ENCODE data around the gene NAA38. TPM values are rescaled to one million over a fixed set of nuclear protein-coding genes. Genes with fewer than 3 reads are reported as not detected.

NAA38 gene
- polyA plus RNA-seq, 1 donor, result 50.7 TPM

GRCh38 chr17:7846063-7846735, 11.2 kb downstream of the NAA38 start:
- no peak overlapping the region for H3K27ac ChIP-seq (ENCODE audit: low read length)
- no peak for DNase-seq
- peaks cover 59% of the 10 kb centered on the region for H3K36me3 ChIP-seq (ENCODE audit: control insufficient read depth, insufficient read depth, low read length)
- H3K4me1 ChIP-seq (ENCODE audit: control insufficient read depth, insufficient read depth, low read length), result peaks cover 11% of the 10 kb centered on the region
- peaks cover 7% of the 10 kb centered on the region for H3K9me3 ChIP-seq (ENCODE audit: control insufficient read depth, low read depth, low read length)
- no peaks in the 10 kb centered on the region for H3K27me3 ChIP-seq (ENCODE audit: control insufficient read depth, insufficient read depth, low read length)
- H3K4me3 ChIP-seq (ENCODE audit: low read length), result no peak overlapping the region
- WGBS (ENCODE audit: insufficient coverage, low lambda C conversion rate), result no CpG with 5 or more reads among the region's 22 CpGs

GRCh38 chr17:7845359-7846062, 11.8 kb downstream of the NAA38 start:
- no peak for DNase-seq
- Histone ChIP-seq H3K4me1 (ENCODE audit: control insufficient read depth, insufficient read depth, low read length) (peaks cover 17% of the 10 kb centered on the region), H3K9me3 (ENCODE audit: control insufficient read depth, low read depth, low read length) (peaks cover 7% of the 10 kb centered on the region), H3K27ac (ENCODE audit: low read length) (peak overlapping the region; percentile 98), H3K4me3 (ENCODE audit: low read length) (peak overlapping the region; percentile 91), H3K27me3 (ENCODE audit: control insufficient read depth, insufficient read depth, low read length) (no peaks in the 10 kb centered on the region), H3K36me3 (ENCODE audit: control insufficient read depth, insufficient read depth, low read length) (peaks cover 52% of the 10 kb centered on the region)
- no CpG with 5 or more reads among the region's 15 CpGs for WGBS (ENCODE audit: insufficient coverage, low lambda C conversion rate)

- H3K4me3 ChIP-seq (ENCODE audit: low read length), result peak overlapping the region; percentile 91
- H3K36me3 ChIP-seq (ENCODE audit: control insufficient read depth, insufficient read depth, low read length), result peaks cover 46% of the 10 kb centered on the region
- H3K9me3 ChIP-seq (ENCODE audit: control insufficient read depth, low read depth, low read length), result peaks cover 7% of the 10 kb centered on the region
- H3K27ac ChIP-seq (ENCODE audit: low read length), result peak overlapping the region; percentile 98
- no CpG with 5 or more reads among the region's 71 CpGs for WGBS (ENCODE audit: insufficient coverage, low lambda C conversion rate)
- peak; percentile 90 to 94 for DNase-seq
- no peaks in the 10 kb centered on the region for H3K27me3 ChIP-seq (ENCODE audit: control insufficient read depth, insufficient read depth, low read length)
- peaks cover 26% of the 10 kb centered on the region for H3K4me1 ChIP-seq (ENCODE audit: control insufficient read depth, insufficient read depth, low read length)
These were observed 12.8 kb downstream of the NAA38 start for GRCh38 chr17:7844292-7845154.

GRCh38 chr17:7843536-7844291, 13.6 kb downstream of the NAA38 start:
- peak overlapping the region; percentile 91 for H3K4me3 ChIP-seq (ENCODE audit: low read length)
- peaks cover 35% of the 10 kb centered on the region for H3K4me1 ChIP-seq (ENCODE audit: control insufficient read depth, insufficient read depth, low read length)
- peaks cover 38% of the 10 kb centered on the region for H3K36me3 ChIP-seq (ENCODE audit: control insufficient read depth, insufficient read depth, low read length)
- peak overlapping the region; percentile 98 for H3K27ac ChIP-seq (ENCODE audit: low read length)
- H3K27me3 ChIP-seq (ENCODE audit: control insufficient read depth, insufficient read depth, low read length), result no peaks in the 10 kb centered on the region
- DNase-seq, result peak; percentile 90 to 96
- peaks cover 3% of the 10 kb centered on the region for H3K9me3 ChIP-seq (ENCODE audit: control insufficient read depth, low read depth, low read length)
- no CpG with 5 or more reads among the region's 61 CpGs for WGBS (ENCODE audit: insufficient coverage, low lambda C conversion rate)

- H3K27me3 ChIP-seq (ENCODE audit: control insufficient read depth, insufficient read depth, low read length), result no peaks in the 10 kb centered on the region
These were observed 14.2 kb downstream of the NAA38 start for GRCh38 chr17:7843257-7843535.

GRCh38 chr17:7842380-7843256, 14.7 kb downstream of the NAA38 start:
- Histone ChIP-seq H3K27ac (ENCODE audit: low read length) (peak overlapping the region; percentile 98), H3K4me3 (ENCODE audit: low read length) (peak overlapping the region; percentile 91), H3K9me3 (ENCODE audit: control insufficient read depth, low read depth, low read length) (peaks cover 3% of the 10 kb centered on the region), H3K36me3 (ENCODE audit: control insufficient read depth, insufficient read depth, low read length) (peaks cover 28% of the 10 kb centered on the region), H3K27me3 (ENCODE audit: control insufficient read depth, insufficient read depth, low read length) (no peaks in the 10 kb centered on the region), H3K4me1 (ENCODE audit: control insufficient read depth, insufficient read depth, low read length) (peaks cover 38% of the 10 kb centered on the region)
- no CpG with 5 or more reads among the region's 47 CpGs for whole genome bisulfite sequencing (ENCODE audit: insufficient coverage, low lambda C conversion rate)
- DNase-seq, result peak; percentile 72 to 79

More at GRCh38 chr17:7843257-7843535, 14.2 kb downstream of the NAA38 start:
- peaks cover 33% of the 10 kb centered on the region for H3K36me3 ChIP-seq (ENCODE audit: control insufficient read depth, insufficient read depth, low read length)
- H3K4me3 ChIP-seq (ENCODE audit: low read length), result peak overlapping the region; percentile 91
- peaks cover 3% of the 10 kb centered on the region for H3K9me3 ChIP-seq (ENCODE audit: control insufficient read depth, low read depth, low read length)
- H3K27ac ChIP-seq (ENCODE audit: low read length), result peak overlapping the region; percentile 98
- WGBS (ENCODE audit: insufficient coverage, low lambda C conversion rate), result no CpG with 5 or more reads among the region's 17 CpGs
- H3K4me1 ChIP-seq (ENCODE audit: control insufficient read depth, insufficient read depth, low read length), result peaks cover 38% of the 10 kb centered on the region
- no peak for DNase-seq

GRCh38 chr17:7841915-7842379, 15.4 kb downstream of the NAA38 start:
- Histone ChIP-seq H3K9me3 (ENCODE audit: control insufficient read depth, low read depth, low read length) (peaks cover 3% of the 10 kb centered on the region), H3K36me3 (ENCODE audit: control insufficient read depth, insufficient read depth, low read length) (peaks cover 22% of the 10 kb centered on the region), H3K27me3 (ENCODE audit: control insufficient read depth, insufficient read depth, low read length) (no peaks in the 10 kb centered on the region), H3K4me1 (ENCODE audit: control insufficient read depth, insufficient read depth, low read length) (peaks cover 44% of the 10 kb centered on the region), H3K4me3 (ENCODE audit: low read length) (peak overlapping the region; percentile 91), H3K27ac (ENCODE audit: low read length) (peak overlapping the region; percentile 98)
- DNase-seq, result peak; percentile 90 to 95
- WGBS (ENCODE audit: insufficient coverage, low lambda C conversion rate), result no CpG with 5 or more reads among the region's 46 CpGs

- Histone ChIP-seq H3K27ac (ENCODE audit: low read length) (peak overlapping the region; percentile 98), H3K36me3 (ENCODE audit: control insufficient read depth, insufficient read depth, low read length) (peaks cover 18% of the 10 kb centered on the region), H3K4me3 (ENCODE audit: low read length) (peak overlapping the region; percentile 91), H3K27me3 (ENCODE audit: control insufficient read depth, insufficient read depth, low read length) (no peaks in the 10 kb centered on the region), H3K9me3 (ENCODE audit: control insufficient read depth, low read depth, low read length) (peaks cover 3% of the 10 kb centered on the region), H3K4me1 (ENCODE audit: control insufficient read depth, insufficient read depth, low read length) (peaks cover 44% of the 10 kb centered on the region)
- 0% methylated on average over 4 of the region's 34 CpGs for WGBS (ENCODE audit: insufficient coverage, low lambda C conversion rate)
- DNase-seq, result peak; percentile 54 to 86
These were observed 15.9 kb downstream of the NAA38 start for GRCh38 chr17:7841396-7841914.

- peak overlapping the region; percentile 91 for H3K4me3 ChIP-seq (ENCODE audit: low read length)
- peak overlapping the region; percentile 98 for H3K27ac ChIP-seq (ENCODE audit: low read length)
- H3K4me1 ChIP-seq (ENCODE audit: control insufficient read depth, insufficient read depth, low read length), result peaks cover 44% of the 10 kb centered on the region
- H3K9me3 ChIP-seq (ENCODE audit: control insufficient read depth, low read depth, low read length), result peaks cover 3% of the 10 kb centered on the region
- H3K27me3 ChIP-seq (ENCODE audit: control insufficient read depth, insufficient read depth, low read length), result no peaks in the 10 kb centered on the region
- peaks cover 13% of the 10 kb centered on the region for H3K36me3 ChIP-seq (ENCODE audit: control insufficient read depth, insufficient read depth, low read length)
- no peak for DNase-seq
- no CpG with 5 or more reads among the region's 1 CpG for WGBS (ENCODE audit: insufficient coverage, low lambda C conversion rate)
These were observed 16.5 kb downstream of the NAA38 start for GRCh38 chr17:7840875-7841274.
